ENCODE results near the gene KLHL29. TPM values are rescaled to one million over a fixed set of nuclear protein-coding genes. Genes with fewer than 3 reads are reported as not detected.

Gene KLHL29
- total RNA-seq, 2 donors from 2014 or later: 2.0 to 4.2 TPM

GRCh38 chr2:23697256-23698075 is 312.5 kb downstream of the KLHL29 start:
- no peak overlapping the region for H3K27ac ChIP-seq
- no peaks in the 10 kb centered on the region for H3K4me1 ChIP-seq
- no peak overlapping the region for H3K4me3 ChIP-seq
- peaks cover 10% of the 10 kb centered on the region for H3K36me3 ChIP-seq
- DNase-seq (ENCODE audit: low spot score): no peak
- no peaks in the 10 kb centered on the region for H3K9me3 ChIP-seq
- no peak for TF ChIP-seq CTCF (IDR thresholded peaks at IDR 0.05)
- no peaks in the 10 kb centered on the region for H3K27me3 ChIP-seq

DNA sequence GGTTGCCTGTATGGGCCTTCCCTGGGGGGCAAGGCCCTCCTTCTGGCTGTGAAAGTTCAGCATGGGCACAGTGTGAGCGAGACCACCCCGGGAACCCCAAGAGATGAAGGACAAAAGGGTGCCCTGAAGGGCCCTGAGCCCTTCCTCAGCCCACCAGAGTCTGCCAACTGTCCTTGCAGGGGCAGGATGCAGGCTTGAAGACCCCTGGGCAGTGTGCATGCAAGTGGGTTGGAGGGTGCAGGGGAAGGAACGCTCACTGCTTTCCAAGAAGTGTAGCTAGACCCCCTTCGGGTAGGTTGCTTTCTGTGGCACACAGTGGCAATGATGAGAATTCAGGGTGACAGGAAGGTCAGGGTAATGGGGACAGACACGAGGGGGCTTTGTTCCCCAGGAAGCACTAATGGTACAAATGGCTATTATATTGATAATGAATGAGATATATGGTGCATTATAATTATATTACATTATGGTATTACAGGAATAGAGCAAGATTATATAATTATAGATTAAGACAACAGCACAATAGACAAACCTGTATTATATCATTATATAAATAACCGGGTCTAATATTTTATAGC is 313.2 kb downstream of the KLHL29 start:
- Histone ChIP-seq H3K36me3 (peaks cover 10% of the 10 kb centered on the region), H3K4me3 (no peak overlapping the region), H3K27ac (no peak overlapping the region), H3K4me1 (no peaks in the 10 kb centered on the region), H3K9me3 (no peaks in the 10 kb centered on the region), H3K27me3 (no peaks in the 10 kb centered on the region)
- DNase-seq (ENCODE audit: low spot score): no peak
- no peak for TF ChIP-seq CTCF (IDR thresholded peaks at IDR 0.05)

- H3K4me1 ChIP-seq: no peaks in the 10 kb centered on the region
- H3K27me3 ChIP-seq: no peaks in the 10 kb centered on the region
- DNase-seq (ENCODE audit: low spot score): no peak
- TF ChIP-seq CTCF (IDR thresholded peaks at IDR 0.05): no peak
- no peaks in the 10 kb centered on the region for H3K9me3 ChIP-seq
- peaks cover 11% of the 10 kb centered on the region for H3K36me3 ChIP-seq
- no peak overlapping the region for H3K27ac ChIP-seq
- no peak overlapping the region for H3K4me3 ChIP-seq
These were observed 314.0 kb downstream of the KLHL29 start for GRCh38 chr2:23698721-23699579.

- no peak for DNase-seq (ENCODE audit: low spot score)
- peaks cover 16% of the 10 kb centered on the region for H3K36me3 ChIP-seq
- H3K27me3 ChIP-seq: no peaks in the 10 kb centered on the region
These were observed 314.6 kb downstream of the KLHL29 start for GRCh38 chr2:23699580-23699925.

DNA sequence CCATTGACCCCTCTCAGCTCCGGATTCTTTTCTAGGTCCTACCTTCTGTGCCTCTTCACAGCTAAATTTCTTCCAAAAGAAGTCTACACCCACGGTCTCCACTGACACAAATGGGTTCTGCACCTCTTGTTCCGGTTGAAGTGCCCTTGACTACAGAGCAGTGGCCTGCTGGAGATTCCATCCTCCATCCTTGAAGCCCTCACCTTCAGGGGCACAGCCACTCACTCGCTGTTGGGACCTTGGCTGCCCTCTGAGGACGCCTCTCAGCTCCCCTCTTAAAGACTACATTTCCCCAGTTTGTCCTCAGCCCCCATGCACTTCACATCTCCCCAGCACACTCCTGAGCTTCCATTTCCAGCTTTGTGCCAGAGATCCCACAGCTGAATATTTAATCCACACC is 315.6 kb downstream of the KLHL29 start:
- H3K4me1 ChIP-seq: no peaks in the 10 kb centered on the region
- no peaks in the 10 kb centered on the region for H3K9me3 ChIP-seq
- H3K27ac ChIP-seq: no peak overlapping the region
- peak; percentile 11 for DNase-seq (ENCODE audit: low spot score)
- no peak for TF ChIP-seq CTCF (IDR thresholded peaks at IDR 0.05)
- H3K36me3 ChIP-seq: peaks cover 16% of the 10 kb centered on the region
- no peak overlapping the region for H3K4me3 ChIP-seq
- no peaks in the 10 kb centered on the region for H3K27me3 ChIP-seq

More at GRCh38 chr2:23699580-23699925, 314.6 kb downstream of the KLHL29 start:
- TF ChIP-seq CTCF (IDR thresholded peaks at IDR 0.05): no peak
- Histone ChIP-seq H3K4me3 (no peak overlapping the region), H3K9me3 (no peaks in the 10 kb centered on the region), H3K27ac (no peak overlapping the region), H3K4me1 (no peaks in the 10 kb centered on the region)
